Testis (tissue), 3 donors: Measurements from ENCODE around the gene ZNF135. TPM values are rescaled to one million over a fixed set of nuclear protein-coding genes. Genes with fewer than 3 reads are reported as not detected.

Experiments used
- DNase-seq: peaks from one replicate; pipeline ENCODE4 v3.0.0-alpha.2; 2019
- H3K27ac ChIP-seq, 2 donors: fragments of 200-600 bp; sonication (generic); one replicate each; pipeline ENCODE4 v1.5.1; 2019
- H3K27me3 ChIP-seq: fragments of 200-600 bp; sonication (generic); one replicate; pipeline ENCODE4 v1.5.1; 2019
- H3K36me3 ChIP-seq: fragments of 200-600 bp; sonication (generic); one replicate; pipeline ENCODE4 v1.5.1; 2017; ENCODE audit warnings: low read depth; ENCODE audit errors: missing control alignments
- H3K4me1 ChIP-seq: fragments of 200-600 bp; sonication (generic); one replicate; pipeline ENCODE4 v1.5.1; 2019
- H3K4me3 ChIP-seq, 2 donors: fragments of 200-600 bp; sonication (generic); one replicate each; pipeline ENCODE4 v1.5.1; 2017 to 2019
- H3K9me3 ChIP-seq: fragments of 200-600 bp; sonication (generic); one replicate; pipeline ENCODE4 v1.5.1; 2017
- CTCF ChIP-seq, 3 experiments: fragments of 450-650 bp in 2 of 3; fragments of 200-600 bp in 1 of 3; sonication (generic) in 1 of 3; IDR thresholded peaks; one replicate each; pipeline ENCODE4 v1.5.1; 2016 to 2019; ENCODE audit warnings: antibody characterized with exemption in 3 of 3, mild to moderate bottlenecking in 2 of 3, moderate library complexity in 1 of 3
- POLR2A ChIP-seq: fragments of 450-650 bp; IDR thresholded peaks from one replicate; pipeline ENCODE4 v1.6.1; 2017; ENCODE audit warnings: antibody characterized with exemption, mild to moderate bottlenecking, moderate library complexity
- WGBS, 2 donors: methylation state at CpG; one replicate each; pipeline ENCODE4 v1.1.5; 2018; 5-methylcytosine and 5-hydroxymethylcytosine counted together
- intact Hi-C: fragments of 100-400 bp; cut with DNase I; formaldehyde crosslinking; loops from one replicate; pipeline ENCODE4 v1.15.1; 2023; ENCODE audit warnings: low total_unique reads
- polyA plus RNA-seq: library from polyadenylated mRNA; stranded (reverse); fragments of 350-450 nt; fragmentation: Illumina TruSeq; extraction: RNeasy Lipid Tissue Mini Kit (QIAGEN cat#74804); gene quantifications from one replicate; pipeline ENCODE4 v1.2.3, GENCODE V29; 2014; ENCODE audit warnings: low read depth, low replicate concordance; ENCODE audit not compliant: insufficient read depth
- total RNA-seq, 2 donors: library from RNA; depleted of rRNA; stranded (reverse); fragments of >200 nt; gene quantifications; one replicate each; pipeline ENCODE4 v1.2.3, GENCODE V29; 2016

Gene ZNF135
- total and polyA plus RNA-seq, 3 donors from 2014 or later: 14.5 to 33.7 (median 19.1) TPM

GRCh38 chr19:58086825-58087710 lies 28.0 kb downstream of the ZNF135 start:
- Histone ChIP-seq H3K27ac (no peak overlapping the region), H3K36me3 (no peaks in the 10 kb centered on the region), H3K9me3 (no peaks in the 10 kb centered on the region), H3K4me3 (no peak overlapping the region), H3K27me3 (no peaks in the 10 kb centered on the region), H3K4me1 (no peaks in the 10 kb centered on the region)
- DNase-seq: no peak
- WGBS, 2 donors: 95 to 96% methylated on average over 13 to 23 of the region's 23 CpGs
- TF ChIP-seq POLR2A (no peak), CTCF (IDR thresholded peaks at IDR 0.05) (no peak)
- intact Hi-C loops: no loop called here

- DNase-seq: no peak
- 93 to 97% methylated on average over 9 to 13 of the region's 13 CpGs for WGBS, 2 donors
- H3K4me3 ChIP-seq: no peak overlapping the region
- intact Hi-C loops: no loop called here
- TF ChIP-seq POLR2A: no peak
- no peak for TF ChIP-seq CTCF (IDR thresholded peaks at IDR 0.05)
- no peaks in the 10 kb centered on the region for H3K4me1 ChIP-seq
- no peaks in the 10 kb centered on the region for H3K9me3 ChIP-seq
- H3K36me3 ChIP-seq: no peaks in the 10 kb centered on the region
- H3K27ac ChIP-seq: no peak overlapping the region
- no peaks in the 10 kb centered on the region for H3K27me3 ChIP-seq
These were observed 29.5 kb downstream of the ZNF135 start for GRCh38 chr19:58088521-58089052.

- H3K36me3 ChIP-seq: no peaks in the 10 kb centered on the region
- intact Hi-C loops: no loop called here
These were observed 30.8 kb downstream of the ZNF135 start for GRCh38 chr19:58089846-58090245.

GRCh38 chr19:58091251-58091995 lies 32.3 kb downstream of the ZNF135 start:
- WGBS, 2 donors: 85 to 91% methylated on average over 8 to 11 of the region's 11 CpGs
- Histone ChIP-seq H3K4me1 (no peaks in the 10 kb centered on the region), H3K27ac (no peak overlapping the region), H3K4me3 (no peak overlapping the region), H3K9me3 (no peaks in the 10 kb centered on the region), H3K36me3 (no peaks in the 10 kb centered on the region), H3K27me3 (no peaks in the 10 kb centered on the region)
- intact Hi-C loops: no loop called here
- TF ChIP-seq CTCF (IDR thresholded peaks at IDR 0.05): no peak
- no peak for TF ChIP-seq POLR2A
- DNase-seq: no peak

More at GRCh38 chr19:58089846-58090245, 30.8 kb downstream of the ZNF135 start:
- Histone ChIP-seq H3K27me3 (no peaks in the 10 kb centered on the region), H3K4me3 (no peak overlapping the region), H3K4me1 (no peaks in the 10 kb centered on the region), H3K9me3 (no peaks in the 10 kb centered on the region), H3K27ac (no peak overlapping the region)
- WGBS, 2 donors: 86 to 99% methylated on average over 1 to 15 of the region's 16 CpGs
- TF ChIP-seq POLR2A (no peak), CTCF (IDR thresholded peaks at IDR 0.05) (no peak)
- no peak for DNase-seq
